ENCODE measurements around the gene CST5.
"Not testable (repeated sequence)": the region's sequence is repeated elsewhere in the genome, so short reads cannot be mapped to it uniquely, and the experiment has no call there.

CST5 gene

GRCh38 chr20:23856736-23857135 lies 22.8 kb downstream of the CST5 start:
- Mint-ChIP-seq H3K36me3 (ENCODE audit: low read depth) (no peaks in the 10 kb centered on the region), H3K27me3 (ENCODE audit: low read depth) (no peaks in the 10 kb centered on the region), H3K4me1 (ENCODE audit: low read depth) (no peaks in the 10 kb centered on the region), H3K4me3 (no peak overlapping the region), H3K9me3 (no peaks in the 10 kb centered on the region), H3K27ac (no peak overlapping the region)
- DNase-seq (ENCODE audit: low spot score), result no peak

- Mint-ChIP-seq H3K27me3 (ENCODE audit: low read depth) (no peaks in the 10 kb centered on the region), H3K36me3 (ENCODE audit: low read depth) (no peaks in the 10 kb centered on the region), H3K4me3 (no peak overlapping the region), H3K4me1 (ENCODE audit: low read depth) (no peaks in the 10 kb centered on the region), H3K27ac (no peak overlapping the region), H3K9me3 (no peaks in the 10 kb centered on the region)
- DNase-seq (ENCODE audit: low spot score), result no peak
Observed at GRCh38 chr20:23856226-23856625, 23.3 kb downstream of the CST5 start.

DNA sequence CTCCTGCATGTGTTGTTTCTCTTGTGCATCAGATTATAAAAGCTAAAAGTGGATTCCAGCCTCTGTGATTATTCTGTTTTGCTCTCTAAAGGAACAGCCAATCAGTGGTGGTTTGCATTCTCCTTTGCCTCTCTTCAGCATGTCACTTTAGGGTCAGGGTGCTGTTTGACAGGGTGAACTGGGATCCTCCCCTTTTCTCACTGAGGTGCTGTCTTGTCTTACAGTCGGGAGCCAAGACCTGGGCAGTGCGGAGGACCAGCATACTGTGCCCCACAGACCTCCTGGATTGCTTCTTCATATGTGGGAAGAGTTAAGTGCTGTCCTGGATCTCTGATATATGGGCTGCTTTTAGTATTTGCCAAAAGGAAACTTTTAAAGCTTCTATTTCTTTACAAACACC lies 37.9 kb downstream of the CST5 start:
- Mint-ChIP-seq H3K4me3 (no peak overlapping the region), H3K36me3 (ENCODE audit: low read depth) (no peaks in the 10 kb centered on the region), H3K27me3 (ENCODE audit: low read depth) (peaks cover 6% of the 10 kb centered on the region), H3K9me3 (no peaks in the 10 kb centered on the region), H3K4me1 (ENCODE audit: low read depth) (no peaks in the 10 kb centered on the region), H3K27ac (no peak overlapping the region)
- DNase-seq (ENCODE audit: low spot score), result no peak

- Mint-ChIP-seq H3K36me3 (ENCODE audit: low read depth) (no peaks in the 10 kb centered on the region), H3K4me1 (ENCODE audit: low read depth) (no peaks in the 10 kb centered on the region), H3K4me3 (no peak overlapping the region), H3K27ac (no peak overlapping the region), H3K27me3 (ENCODE audit: low read depth) (peaks cover 6% of the 10 kb centered on the region), H3K9me3 (no peaks in the 10 kb centered on the region)
- no peak for DNase-seq (ENCODE audit: low spot score)
Observed at GRCh38 chr20:23835716-23836115, 43.8 kb downstream of the CST5 start.

DNA sequence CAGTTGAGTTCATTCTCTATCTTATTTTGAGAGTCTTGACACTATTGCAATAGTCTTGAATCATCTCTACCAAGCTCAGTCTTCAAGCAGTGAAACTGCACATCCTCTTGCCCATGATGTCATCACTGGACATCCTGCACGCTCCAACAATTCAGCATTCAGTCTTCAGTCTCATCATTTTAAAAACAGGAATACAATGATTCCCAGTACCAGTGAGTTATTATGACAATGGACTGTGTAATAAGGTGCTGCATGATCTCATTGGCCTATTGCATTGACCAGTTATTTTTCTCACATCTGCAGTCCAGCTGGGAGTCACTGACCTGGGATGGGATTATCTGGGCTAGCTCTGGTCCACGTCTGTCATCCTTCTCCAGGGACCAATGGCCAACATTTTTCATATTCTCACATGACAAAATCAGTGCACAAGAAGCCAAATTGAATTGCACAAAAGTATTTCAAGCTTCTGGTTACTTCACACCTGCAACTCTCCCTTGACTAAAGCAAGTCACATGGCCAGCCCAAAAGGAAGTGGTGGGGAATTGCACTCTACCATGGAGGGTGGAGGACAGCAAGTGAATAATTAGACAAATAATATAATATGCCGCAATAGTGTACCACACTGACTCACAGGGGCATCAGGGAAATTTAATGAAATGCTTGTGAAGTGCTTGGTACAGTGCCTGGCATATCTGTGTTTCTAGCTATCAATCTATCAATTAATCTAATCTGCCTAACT lies 46.6 kb downstream of the CST5 start:
- Mint-ChIP-seq H3K27ac (no peak overlapping the region), H3K36me3 (ENCODE audit: low read depth) (no peaks in the 10 kb centered on the region), H3K4me1 (ENCODE audit: low read depth) (no peaks in the 10 kb centered on the region), H3K27me3 (ENCODE audit: low read depth) (peaks cover 2% of the 10 kb centered on the region), H3K4me3 (no peak overlapping the region), H3K9me3 (no peaks in the 10 kb centered on the region)
- no peak for DNase-seq (ENCODE audit: low spot score)

- H3K4me1 Mint-ChIP-seq (ENCODE audit: low read depth); DNase-seq (ENCODE audit: low spot score); H3K36me3 Mint-ChIP-seq (ENCODE audit: low read depth); H3K4me3 Mint-ChIP-seq; H3K9me3 Mint-ChIP-seq; H3K27me3 Mint-ChIP-seq (ENCODE audit: low read depth); H3K27ac Mint-ChIP-seq: not testable (repeated sequence)
Observed at GRCh38 chr20:23831961-23832360, 47.6 kb downstream of the CST5 start.

DNA sequence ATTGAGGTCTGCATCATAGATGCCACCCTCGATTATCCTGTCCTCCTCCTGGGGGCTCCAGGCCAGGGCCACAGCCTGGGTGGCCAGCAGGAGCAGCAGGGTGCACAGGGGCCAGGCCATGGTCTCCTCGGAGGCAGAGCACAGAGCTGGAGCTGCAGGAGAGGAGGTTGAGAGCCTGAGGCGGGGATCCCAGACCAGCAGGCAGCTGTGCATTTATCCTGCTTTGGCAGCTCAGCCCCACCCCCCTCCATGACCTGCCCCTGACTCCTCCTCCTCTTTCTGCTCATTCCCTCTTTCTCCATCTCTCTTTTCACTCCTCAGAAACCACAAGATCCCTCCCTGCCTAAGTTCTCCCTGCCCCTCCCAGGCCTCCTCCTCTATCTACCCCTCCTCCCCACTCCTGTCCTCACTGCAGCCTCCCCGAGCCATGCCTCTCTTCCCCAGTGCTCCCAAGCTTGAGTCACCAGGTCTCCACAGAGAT lies 53.0 kb downstream of the CST5 start, which contains the start of gene CST2:
TSS of gene CST2 (minus strand) at position 189 of the 481 bp plus-strand sequence. CDS start at position 120, 69 bp downstream.
- no peaks in the 10 kb centered on the region for H3K36me3 Mint-ChIP-seq (ENCODE audit: low read depth)
- H3K27ac Mint-ChIP-seq, result no peak within 1 kb of the TSS
- H3K4me3 Mint-ChIP-seq, result no peak within 1 kb of the TSS
- no peaks in the 10 kb centered on the region for H3K9me3 Mint-ChIP-seq
- no peaks in the 10 kb centered on the region for H3K4me1 Mint-ChIP-seq (ENCODE audit: low read depth)
- DNase-seq (ENCODE audit: low spot score), result no peak
- no peaks in the 10 kb centered on the region for H3K27me3 Mint-ChIP-seq (ENCODE audit: low read depth)
